HPDE6-E6E7 (cell line): ENCODE measurements around the gene PSME3IP1.

ENCODE experiments used
- DNase-seq: peaks from one replicate; pipeline ENCODE4 v3.0.0; 2011; ENCODE audit warnings: missing footprints; ENCODE audit errors: extremely low spot score

PSME3IP1 gene

DNA sequence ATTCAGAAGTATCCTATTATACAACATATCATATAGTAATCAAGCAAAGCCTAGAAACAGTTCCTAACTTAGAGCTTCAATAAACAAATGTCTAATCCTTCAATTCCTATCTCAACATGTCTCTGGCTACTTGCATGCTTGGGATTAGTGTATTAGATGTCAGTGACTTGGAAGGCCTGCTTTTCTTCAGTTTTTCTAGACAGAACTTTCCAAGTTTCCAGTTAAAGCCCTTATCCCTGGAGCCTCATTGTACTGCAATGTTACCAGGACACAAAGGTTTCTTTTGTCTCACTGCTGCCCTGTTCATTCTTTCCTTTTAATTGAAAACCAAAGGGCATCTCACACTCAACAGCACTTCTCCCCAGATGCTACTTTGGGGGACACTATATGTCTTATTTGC is 16.5 kb downstream of the PSME3IP1 start:
- DNase-seq, result no peak

DNA sequence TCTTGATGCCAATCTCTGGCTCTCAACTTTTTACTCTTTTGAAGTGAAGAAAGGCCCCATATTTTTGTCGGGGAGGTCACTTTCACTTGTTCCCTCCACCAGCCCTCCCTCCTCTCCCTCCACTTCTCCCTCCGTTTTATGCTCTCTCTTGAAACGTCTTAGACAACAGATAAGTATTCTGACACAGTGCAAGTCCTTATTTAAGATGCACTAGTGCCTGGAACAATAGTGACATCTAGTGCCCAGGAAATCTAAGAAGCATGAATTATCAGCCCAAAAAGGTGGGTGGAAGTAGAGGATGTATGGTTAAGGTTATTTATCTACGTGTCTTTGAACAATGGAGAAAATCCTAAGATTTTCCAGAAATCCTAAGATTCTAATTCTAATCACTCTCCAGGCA is 17.9 kb downstream of the PSME3IP1 start:
- DNase-seq, result peak; percentile 51

DNA sequence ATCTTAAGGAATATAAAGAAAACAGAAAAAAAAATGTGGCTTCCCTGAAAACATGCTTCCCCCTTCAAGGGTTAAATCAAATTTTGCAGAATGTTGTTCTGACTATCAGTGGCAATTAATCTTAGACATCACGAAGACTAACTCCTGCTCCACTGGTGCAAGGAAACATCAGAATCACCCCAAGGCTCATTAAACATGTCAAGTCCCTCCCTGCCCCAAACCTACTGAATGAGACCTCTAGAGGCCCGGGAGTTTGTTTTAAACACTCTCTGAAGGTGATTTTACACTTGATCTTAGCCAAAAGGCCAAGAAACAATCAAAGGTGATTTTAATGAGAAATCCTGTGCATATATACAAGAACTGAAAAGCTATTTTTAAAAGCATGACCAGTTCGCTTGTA is 18.3 kb downstream of the PSME3IP1 start:
- no peak for DNase-seq

DNA sequence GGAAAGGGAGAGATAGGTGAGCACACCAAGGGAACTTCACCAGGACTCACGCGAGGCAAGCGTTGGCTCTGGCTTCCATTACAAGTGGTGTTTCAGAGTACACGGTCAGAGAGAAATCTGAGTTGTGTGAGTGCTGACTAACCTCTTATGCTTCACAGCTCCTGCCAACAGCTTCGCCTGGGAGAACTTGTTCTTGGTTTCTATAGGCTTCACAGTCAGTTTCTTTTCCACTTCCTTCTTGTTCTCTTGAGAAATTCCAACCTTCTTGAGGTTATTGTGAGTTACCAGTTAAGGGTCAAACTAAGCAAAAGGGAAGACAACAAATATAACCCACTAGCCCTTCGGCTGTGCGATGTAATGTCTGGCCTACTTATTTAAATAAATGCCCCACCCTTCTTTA is 18.9 kb downstream of the PSME3IP1 start:
- no peak for DNase-seq

DNA sequence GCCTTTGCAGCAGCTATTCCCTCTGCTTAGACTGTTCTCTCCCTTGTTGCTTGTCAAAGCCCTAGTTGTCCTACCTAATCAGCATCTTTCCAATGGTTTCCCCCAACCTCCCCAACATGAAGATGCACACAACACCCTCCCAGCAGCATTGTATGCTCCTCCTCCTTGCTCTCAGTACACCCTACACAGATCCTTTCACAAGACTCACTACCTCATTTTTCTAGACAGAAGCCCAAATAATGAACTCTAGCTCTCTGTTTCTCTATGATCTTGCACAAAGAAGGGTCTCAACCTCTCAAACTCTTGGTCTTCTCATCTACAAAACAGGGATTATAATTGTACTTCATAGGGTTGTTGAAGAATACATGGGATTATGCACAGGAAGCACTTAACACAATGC is 19.4 kb downstream of the PSME3IP1 start:
- DNase-seq, result no peak

DNA sequence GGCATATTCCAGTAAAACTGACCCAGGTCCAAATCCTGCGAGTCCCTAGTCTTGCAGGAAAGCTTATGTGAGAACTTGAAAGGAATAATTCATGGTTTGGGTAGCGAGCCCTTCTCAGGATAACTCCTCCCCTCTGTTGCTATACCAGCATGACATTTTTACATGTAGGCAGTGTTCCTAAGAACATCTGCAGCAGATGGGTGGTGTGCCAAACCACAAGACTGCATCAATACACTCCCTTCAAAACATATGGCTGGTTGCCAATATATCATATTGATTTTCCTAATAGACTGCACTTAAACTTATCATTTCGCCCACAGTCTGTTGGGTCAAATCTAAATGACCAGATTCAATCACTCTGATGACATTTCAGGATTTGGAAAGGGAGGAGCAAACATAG is 19.9 kb downstream of the PSME3IP1 start:
- no peak for DNase-seq

DNA sequence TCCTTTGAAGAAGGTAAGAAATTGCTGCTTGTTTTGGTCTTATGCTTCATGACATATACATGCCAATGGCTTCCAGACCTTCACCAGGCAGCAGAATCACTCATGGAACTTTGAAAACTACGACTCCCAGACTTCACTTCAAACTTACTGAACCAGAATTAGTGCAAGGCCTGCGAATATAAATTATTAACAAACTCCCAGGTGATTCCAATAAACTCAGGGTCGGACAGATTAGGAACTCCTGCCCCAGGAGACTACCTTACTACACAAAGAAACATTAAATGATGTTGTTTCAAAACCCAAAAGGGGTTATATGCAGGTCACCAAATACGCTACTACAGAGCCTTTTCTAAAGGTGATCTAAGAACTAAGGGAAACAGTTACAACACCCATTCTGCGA is 20.4 kb downstream of the PSME3IP1 start:
- DNase-seq, result no peak

DNA sequence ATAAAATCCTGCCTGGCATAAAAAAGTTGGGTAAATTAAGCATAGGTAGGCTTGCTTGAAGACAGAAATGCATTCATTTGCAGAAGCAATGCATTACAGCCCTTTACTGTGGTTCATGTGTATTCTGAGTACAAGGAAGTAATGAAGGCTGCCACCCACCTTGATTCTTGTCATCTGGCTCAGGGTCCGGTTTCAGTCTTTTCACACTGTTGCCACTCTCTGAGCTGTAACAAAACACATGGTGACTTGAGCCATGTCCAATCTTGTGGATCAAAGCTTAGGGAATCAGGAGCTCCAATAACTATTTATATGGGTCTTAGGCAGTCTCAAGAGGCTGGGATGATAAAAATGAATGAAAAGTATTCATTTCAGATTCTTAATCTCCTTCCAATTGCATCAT is 22.0 kb downstream of the PSME3IP1 start:
- DNase-seq, result no peak

DNA sequence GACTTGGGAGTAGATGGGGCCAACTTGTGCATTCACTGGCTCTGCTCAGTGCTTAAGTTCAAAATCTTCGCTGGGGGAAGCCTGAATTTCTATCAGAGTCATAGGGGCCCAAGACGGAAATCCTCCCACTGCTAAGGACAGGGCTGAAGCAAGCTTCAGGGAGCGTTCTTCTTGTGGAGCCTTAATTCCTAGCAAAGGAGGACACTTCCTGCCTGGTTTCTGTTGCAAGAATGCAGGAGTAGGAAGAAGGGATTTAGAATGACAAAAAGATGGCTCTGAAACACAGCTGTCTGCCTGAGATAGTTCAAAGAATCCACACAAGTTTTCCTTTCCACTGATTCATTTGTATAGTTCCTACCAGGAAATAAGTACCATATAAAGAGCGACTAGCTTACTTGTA is 26.4 kb downstream of the PSME3IP1 start:
- DNase-seq, result no peak

DNA sequence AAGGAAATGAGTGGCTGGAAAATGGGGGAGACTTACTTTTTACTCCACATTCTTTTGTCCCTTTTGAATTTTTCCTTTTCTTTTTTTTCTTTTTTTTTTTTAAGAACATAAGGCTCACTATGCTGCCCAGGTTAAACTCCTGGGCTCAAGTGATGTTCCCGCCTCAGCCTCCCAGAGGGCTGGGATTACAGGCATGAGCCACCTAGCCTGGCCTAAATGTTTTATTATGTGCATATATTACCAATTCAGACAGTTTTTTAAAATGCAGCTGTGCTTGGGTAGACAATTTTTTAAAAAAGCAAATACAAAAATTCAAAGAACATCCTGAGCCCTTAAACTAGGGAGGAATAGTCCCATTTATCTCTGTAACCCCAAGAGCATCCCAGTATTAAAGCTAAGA is 28.3 kb downstream of the PSME3IP1 start:
- no peak for DNase-seq

DNA sequence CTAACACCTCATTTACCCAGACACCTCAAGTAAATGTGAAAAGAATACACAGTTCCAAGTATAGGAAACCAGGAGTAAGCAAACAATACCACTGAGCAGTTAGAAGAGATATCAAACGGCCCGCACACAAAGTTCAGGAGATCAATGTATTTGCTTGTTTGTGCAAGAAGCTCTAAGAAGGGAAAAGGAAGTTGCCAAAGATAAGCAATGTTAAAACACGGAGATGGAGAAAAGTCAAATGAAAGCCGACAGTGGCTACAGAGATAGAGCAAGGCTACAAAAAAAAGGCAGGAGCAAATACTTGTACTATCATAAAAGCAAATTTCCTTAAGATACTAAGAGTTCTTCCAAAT is 29.5 kb downstream of the PSME3IP1 start:
- no peak for DNase-seq

DNA sequence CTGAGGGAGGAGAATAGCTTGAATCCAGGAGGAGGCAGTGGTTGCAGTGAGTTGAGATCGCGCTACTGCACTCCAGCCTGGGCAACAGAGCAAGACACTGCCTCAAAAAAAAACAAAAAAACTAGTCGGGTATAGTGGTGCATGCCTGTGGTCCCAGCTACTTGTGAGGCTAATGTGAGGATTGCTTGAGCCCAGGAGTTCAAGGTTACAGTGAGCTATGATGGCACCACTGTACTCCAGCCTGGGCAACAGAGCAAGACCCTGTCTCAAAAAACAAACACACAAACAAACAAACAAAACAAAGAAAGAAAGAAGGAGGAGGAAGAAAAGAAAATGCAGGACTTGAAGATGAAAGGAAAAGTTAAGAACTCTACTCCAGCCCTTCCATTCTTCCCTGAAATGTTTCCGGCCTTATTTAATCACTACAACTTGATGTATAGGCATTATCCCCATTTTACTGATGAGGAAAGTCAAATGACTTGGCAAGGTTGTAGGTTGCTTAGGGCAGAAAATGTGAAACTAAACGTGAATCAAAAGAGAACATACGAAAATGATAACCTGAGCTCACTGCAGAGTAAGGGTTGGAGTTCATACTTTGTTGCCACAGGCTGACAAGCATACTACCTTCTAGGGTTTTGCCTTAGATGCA is 30.0 kb downstream of the PSME3IP1 start:
- DNase-seq, result no peak

DNA sequence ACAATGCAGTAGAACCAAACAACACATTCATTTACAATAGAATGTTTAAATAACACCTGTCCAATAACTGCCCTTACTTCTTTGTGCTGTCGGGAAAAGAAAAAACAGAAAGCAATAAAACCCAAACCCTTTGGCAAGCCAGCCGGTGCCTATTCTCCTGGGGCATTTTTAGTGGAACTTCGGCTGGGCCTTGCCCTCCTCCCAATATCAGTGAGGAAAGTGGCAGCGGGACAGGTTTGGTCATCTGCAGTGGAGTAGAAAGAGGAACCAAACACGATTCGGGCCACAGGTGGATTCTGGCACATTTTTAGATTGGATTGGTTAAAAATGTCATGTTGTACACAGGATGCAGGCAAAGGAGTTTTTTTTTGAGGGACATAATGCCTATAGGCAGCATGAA is 32.0 kb downstream of the PSME3IP1 start:
- DNase-seq, result no peak

DNA sequence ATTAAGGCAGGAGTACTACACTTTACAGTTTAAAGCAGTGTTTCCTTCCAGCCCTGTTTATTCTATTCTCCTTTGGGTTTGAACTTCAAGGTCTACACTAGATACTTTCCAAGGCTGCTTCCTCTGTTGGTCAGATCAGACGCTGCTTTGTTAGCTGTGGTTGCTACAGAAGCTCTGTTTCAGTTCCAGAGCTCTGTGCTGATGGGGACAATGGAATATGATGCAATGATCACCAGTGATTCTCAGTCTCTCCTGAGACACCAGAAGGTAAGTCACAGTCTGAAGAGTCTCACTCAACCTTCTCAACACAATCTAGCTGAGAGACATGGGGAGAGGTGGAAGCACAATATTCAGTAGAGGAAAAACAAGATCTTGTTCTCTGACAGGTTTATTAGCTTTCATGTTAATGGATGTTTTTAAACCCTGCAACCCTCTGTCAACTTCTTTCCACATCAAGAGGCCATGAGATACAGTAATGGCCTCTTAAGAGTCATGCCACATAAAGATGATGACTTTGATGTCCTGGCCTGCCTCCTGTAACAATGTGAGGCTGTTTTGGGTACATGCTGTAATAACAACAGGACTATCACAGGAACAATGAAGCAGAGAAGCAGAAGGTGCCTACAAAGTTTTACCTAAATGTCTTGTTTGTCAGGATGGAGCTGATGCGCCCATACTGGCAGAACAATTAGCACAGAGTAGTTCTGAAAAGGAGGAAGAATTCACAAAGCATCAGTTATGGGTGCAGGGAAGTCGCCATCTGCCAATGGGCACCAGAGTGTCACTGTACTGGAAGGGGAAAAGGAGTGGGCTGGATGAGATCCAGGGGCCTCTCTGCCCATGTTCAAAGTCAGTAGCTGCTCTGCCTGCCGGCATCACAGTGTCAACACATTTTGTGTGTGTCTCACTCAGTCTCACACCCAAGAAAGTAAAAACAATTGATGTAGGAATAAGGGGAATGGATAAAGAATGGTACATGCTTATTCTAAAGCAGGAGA is 33.4 kb downstream of the PSME3IP1 start:
- DNase-seq, result no peak

DNA sequence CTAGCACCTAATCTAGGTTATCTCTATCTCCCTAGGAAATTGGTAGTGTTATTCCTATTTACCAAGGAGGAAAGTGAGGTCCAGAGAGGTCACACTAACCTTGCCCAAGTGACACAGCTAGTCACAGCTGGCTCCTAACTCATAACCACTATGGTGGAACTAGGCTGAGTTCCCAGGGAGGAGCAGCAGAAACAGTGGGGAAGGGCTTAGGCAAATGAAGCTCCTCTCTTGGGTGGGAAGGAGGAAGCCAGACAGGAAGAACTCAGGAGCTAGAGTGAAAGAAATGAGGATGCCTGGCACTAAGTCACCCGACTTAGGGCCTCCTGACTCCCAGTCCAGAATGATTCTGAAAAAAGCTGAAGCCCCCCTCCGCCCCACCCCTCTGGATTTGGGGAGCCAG is 34.5 kb downstream of the PSME3IP1 start:
- no peak for DNase-seq

DNA sequence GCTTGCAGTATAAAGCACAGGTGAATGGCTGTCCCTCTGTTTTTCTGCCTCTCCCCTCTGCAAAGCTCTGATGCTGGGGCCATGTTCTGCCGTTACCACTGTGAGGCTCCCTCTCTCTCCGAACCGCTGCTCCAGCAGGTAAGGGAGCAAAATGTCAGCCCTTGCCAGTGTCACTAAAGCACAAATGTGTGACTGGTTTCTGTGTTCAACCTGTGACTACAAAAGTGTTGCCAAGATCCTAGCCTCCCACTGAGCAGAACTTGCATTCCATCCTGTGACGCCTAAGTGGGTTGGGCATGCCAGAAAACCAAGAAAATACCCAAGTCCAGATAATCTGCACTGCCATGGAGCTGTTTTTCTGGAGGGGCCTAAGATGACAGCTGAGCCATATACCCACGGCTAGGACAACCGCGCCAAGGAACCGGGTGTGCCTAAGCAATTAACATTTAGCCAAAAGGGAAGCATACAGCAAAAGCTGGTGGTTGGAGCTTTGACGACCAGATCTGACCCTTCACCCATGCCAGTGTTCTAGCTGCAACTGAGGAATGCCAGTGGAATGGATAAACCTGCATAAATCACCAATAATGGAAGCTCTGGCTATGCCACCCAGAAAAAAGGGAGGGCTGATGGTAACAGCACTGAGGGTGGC is 35.0 kb downstream of the PSME3IP1 start:
- no peak for DNase-seq

DNA sequence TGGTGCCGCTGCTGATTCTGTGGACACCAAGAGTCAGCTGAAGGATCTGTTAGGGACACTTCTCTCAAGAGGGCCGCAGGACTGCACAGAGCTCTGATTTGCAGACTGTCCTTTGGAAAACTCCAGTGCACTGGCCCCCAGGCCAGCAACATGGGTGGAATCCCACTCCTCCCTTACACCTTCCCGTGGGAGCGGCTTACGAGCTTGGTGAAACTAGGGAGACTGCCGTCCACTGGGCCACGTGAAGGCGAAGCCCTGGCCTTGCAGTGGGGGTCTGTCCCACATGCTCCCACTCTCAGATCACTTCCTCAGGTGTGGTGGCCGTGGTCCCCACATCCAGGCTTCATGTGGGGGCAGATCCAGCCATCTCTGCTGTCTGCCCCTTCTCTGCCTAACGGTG is 36.4 kb downstream of the PSME3IP1 start:
- no peak for DNase-seq

DNA sequence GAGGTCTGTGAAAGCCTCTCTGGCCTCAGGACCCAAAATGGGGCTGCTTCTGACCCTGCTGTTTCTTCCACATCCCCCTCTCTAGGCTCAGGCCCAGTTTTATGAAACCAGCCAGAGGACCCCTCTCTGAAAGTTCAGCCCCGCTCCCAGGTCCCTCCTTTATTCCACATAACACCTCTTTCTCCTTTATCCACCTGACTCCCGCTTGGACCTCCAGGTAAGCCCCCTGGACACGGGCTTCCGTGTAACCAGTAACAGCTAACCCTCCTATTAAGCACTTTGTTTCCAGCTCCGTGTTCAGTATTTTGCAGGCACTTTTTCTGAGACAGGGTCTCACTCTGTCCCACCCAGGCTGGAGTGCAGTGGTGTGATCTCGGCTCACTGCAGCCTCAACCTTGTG is 37.4 kb downstream of the PSME3IP1 start:
- no peak for DNase-seq

DNA sequence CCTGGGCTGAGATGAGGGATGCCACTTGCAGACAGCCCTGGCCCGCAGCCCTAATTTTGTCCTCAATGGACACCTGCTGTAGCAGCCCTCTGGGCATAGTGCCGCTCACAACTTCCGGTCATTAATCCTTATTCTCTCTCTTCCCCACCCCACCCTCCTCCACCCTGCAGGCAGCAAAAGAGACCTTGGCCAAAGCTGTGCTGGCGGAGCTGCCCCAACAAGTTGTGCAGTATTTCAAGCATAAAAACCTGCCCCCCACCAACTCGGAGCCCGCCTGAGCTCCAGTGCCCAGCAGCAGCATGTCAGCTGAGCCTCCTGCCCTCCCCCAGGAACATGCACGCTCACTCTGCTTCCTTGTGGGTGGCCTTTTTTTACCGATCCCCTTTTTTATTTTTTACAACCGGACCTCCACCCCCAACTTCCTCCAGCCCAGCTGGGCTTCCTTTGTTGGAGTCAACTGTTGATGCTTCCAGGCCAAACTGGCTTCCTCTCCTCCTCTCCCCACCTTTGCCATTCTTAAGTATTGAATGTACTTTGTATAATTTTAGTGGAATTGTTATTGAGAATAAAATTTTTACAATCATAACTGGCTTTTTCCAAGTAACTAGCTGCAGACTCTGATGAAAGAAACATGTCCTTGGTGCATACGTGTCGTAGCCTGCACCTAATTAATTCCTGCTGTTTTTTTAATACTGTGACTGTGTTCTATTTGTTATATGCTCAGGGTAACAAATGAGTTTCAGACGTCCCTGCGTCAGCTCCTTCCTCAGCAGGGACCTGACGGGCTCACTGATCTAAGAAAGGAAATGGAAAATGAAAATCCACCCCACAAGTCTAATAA is 38.2 kb downstream of the PSME3IP1 start:
- no peak for DNase-seq

DNA sequence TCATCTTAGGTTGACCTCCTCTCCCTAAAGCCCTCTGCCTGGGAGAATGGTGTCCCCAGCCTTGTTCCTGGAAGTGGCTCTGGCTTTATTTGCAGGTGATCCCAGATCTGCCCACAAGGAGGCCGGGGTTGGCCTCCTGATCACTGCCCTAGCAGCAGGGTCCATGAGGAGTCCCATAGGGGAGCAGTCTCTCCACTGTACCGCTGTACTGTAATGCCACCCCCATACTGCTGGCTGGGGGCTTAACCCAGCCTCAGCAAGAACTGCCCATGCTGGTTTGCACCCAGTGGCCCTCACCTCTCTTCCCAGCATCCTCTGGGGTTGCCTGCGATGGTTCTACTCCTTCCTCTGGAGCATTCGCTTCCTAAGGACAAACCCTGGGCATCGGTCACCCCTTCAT is 39.1 kb downstream of the PSME3IP1 start:
- no peak for DNase-seq

DNA sequence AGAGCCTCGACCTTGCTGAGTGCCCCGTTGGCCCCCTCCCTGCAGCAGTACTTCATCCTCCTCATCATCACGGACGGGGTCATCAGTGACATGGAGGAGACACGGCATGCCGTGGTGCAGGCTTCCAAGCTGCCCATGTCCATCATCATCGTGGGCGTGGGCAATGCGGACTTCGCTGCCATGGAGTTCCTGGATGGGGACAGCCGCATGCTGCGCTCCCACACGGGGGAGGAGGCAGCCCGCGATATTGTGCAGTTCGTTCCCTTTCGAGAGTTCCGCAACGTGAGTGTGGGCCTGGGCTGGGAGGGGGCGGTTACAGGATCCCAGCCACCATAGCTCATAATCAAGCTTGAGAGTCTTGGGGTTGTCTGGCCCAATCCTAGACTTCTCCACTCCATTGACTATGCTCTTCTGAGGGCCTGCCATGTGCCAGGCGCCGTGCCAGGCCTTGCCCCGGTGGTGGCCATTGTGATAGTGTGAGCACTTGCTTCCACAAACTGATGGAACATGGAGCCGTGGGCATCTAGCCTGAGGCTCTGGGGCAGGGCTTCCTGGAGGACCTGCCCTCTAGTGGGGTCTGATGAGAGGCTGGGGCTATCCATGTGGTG is 39.7 kb downstream of the PSME3IP1 start:
- DNase-seq, result no peak
